ENCODE data around the gene RHOJ. TPM values are rescaled to one million over a fixed set of nuclear protein-coding genes. Genes with fewer than 3 reads are reported as not detected.

Gene RHOJ
- polyA plus RNA-seq, 1 experiment = 62.7 TPM

GRCh38 chr14:63212776-63213500, 8.7 kb downstream of the RHOJ start:
- Histone ChIP-seq H3K4me3 (ENCODE audit: low read depth, low read length) (no peak overlapping the region), H3K27ac (ENCODE audit: low read depth, low read length) (no peak overlapping the region), H3K27me3 (ENCODE audit: control insufficient read depth, insufficient read depth, low read length) (no peaks in the 10 kb centered on the region), H3K9me3 (ENCODE audit: control insufficient read depth, insufficient read depth, low read length) (no peaks in the 10 kb centered on the region)
- no peak for TF ChIP-seq CTCF (IDR thresholded peaks at IDR 0.05; ENCODE audit: low read depth, low read length)
- DNase-seq (ENCODE audit: low read depth, low spot score) = no peak
- POLR2A ChIA-PET = no interaction called here
- CTCF ChIA-PET = interaction anchor here (1.3 kb wide), 1 partner anchor 9 kb away, joined by 4 read pairs; the partner anchor contains the start of gene RHOJ

- no peak for TF ChIP-seq CTCF (IDR thresholded peaks at IDR 0.05; ENCODE audit: low read depth, low read length)
- H3K27ac ChIP-seq (ENCODE audit: low read depth, low read length) = no peak overlapping the region
- no peaks in the 10 kb centered on the region for H3K27me3 ChIP-seq (ENCODE audit: control insufficient read depth, insufficient read depth, low read length)
- no peak for DNase-seq (ENCODE audit: low read depth, low spot score)
- POLR2A ChIA-PET = no interaction called here
- no peak overlapping the region for H3K4me3 ChIP-seq (ENCODE audit: low read depth, low read length)
- no peaks in the 10 kb centered on the region for H3K9me3 ChIP-seq (ENCODE audit: control insufficient read depth, insufficient read depth, low read length)
- CTCF ChIA-PET = interaction anchor here (2.1 kb wide), 1 partner anchor 40 kb away, joined by 6 read pairs; no protein-coding TSS in a partner anchor
Measured at GRCh38 chr14:63214417-63215196, 10.4 kb downstream of the RHOJ start.

- no peak for DNase-seq (ENCODE audit: low read depth, low spot score)
- Histone ChIP-seq H3K4me3 (ENCODE audit: low read depth, low read length) (no peak overlapping the region), H3K9me3 (ENCODE audit: control insufficient read depth, insufficient read depth, low read length) (no peaks in the 10 kb centered on the region), H3K27me3 (ENCODE audit: control insufficient read depth, insufficient read depth, low read length) (no peaks in the 10 kb centered on the region), H3K27ac (ENCODE audit: low read depth, low read length) (no peak overlapping the region)
- ChIA-PET CTCF (interaction anchor here (0.6 kb wide), 1 partner anchor 1120 kb away, joined by 3 read pairs; no protein-coding TSS in a partner anchor), POLR2A (no interaction called here)
- no peak for TF ChIP-seq CTCF (IDR thresholded peaks at IDR 0.05; ENCODE audit: low read depth, low read length)
Measured at GRCh38 chr14:63220526-63220925, 16.3 kb downstream of the RHOJ start.

GRCh38 chr14:63223596-63223995, 19.4 kb downstream of the RHOJ start:
- H3K27ac ChIP-seq (ENCODE audit: low read depth, low read length) = no peak overlapping the region
- DNase-seq (ENCODE audit: low read depth, low spot score) = no peak
- H3K27me3 ChIP-seq (ENCODE audit: control insufficient read depth, insufficient read depth, low read length) = no peaks in the 10 kb centered on the region
- H3K9me3 ChIP-seq (ENCODE audit: control insufficient read depth, insufficient read depth, low read length) = no peaks in the 10 kb centered on the region
- no peak for TF ChIP-seq CTCF (IDR thresholded peaks at IDR 0.05; ENCODE audit: low read depth, low read length)
- H3K4me3 ChIP-seq (ENCODE audit: low read depth, low read length) = no peak overlapping the region
- ChIA-PET POLR2A (no interaction called here), CTCF (no interaction called here)

- Histone ChIP-seq H3K27me3 (ENCODE audit: control insufficient read depth, insufficient read depth, low read length) (no peaks in the 10 kb centered on the region), H3K27ac (ENCODE audit: low read depth, low read length) (no peak overlapping the region), H3K9me3 (ENCODE audit: control insufficient read depth, insufficient read depth, low read length) (no peaks in the 10 kb centered on the region), H3K4me3 (ENCODE audit: low read depth, low read length) (no peak overlapping the region)
- ChIA-PET CTCF (no interaction called here), POLR2A (interaction anchor here (0.7 kb wide), 1 partner anchor 50 kb away, joined by 6 read pairs; no protein-coding TSS in a partner anchor)
- no peak for TF ChIP-seq CTCF (IDR thresholded peaks at IDR 0.05; ENCODE audit: low read depth, low read length)
- no peak for DNase-seq (ENCODE audit: low read depth, low spot score)
Measured at GRCh38 chr14:63224196-63224595, 20.0 kb downstream of the RHOJ start.
